HT-29 (cell line): ENCODE measurements around the gene TPK1. TPM values are rescaled to one million over a fixed set of nuclear protein-coding genes. Genes with fewer than 3 reads are reported as not detected.
"Not testable (repeated sequence)": the region's sequence is repeated elsewhere in the genome, so short reads cannot be mapped to it uniquely, and the experiment has no call there.

Experiments used
- DNase-seq: peaks from one replicate; pipeline ENCODE4 v3.0.0-alpha.2; 2015; ENCODE audit warnings: low spot score
- total RNA-seq: library from RNA; depleted of rRNA; stranded (reverse); fragments of >200 nt; shearing (Covaris generic); gene quantifications from 2 replicates; pipeline ENCODE4 v1.2.3, GENCODE V29; 2014

Gene TPK1
- total RNA-seq, 1 experiment from 2014 or later = 1.4 TPM

DNA sequence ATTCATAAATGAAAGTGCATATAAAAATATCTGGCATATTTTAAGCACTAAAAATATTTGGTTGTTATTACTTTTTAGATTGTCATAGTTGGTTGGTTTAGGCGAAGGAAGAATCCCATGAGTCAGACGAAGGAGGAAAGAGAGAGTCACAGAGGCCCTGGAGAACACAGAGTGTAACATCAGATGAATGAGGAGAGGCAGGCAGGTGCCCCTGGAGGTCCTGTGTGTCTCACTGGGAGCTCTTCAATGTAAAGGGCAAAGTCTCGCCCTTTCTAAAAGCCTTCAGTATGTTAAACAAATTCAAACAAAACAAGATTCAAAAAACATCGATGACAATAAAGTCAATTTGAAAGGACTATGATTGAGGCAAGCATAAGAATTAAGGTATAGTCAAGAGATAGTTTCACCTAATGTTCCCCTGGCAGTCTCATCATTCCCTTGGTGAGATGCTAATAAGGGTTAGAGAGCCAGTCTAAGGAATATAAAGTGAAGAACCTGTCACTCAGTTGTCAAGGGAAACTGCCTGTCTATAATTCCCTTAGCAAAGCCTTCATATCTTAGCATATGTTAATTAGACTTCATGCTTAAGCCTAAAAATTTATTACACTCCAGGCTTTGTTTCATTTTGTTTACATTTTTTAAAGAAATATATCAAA lies 194.3 kb downstream of the TPK1 start:
- no peak for DNase-seq

DNA sequence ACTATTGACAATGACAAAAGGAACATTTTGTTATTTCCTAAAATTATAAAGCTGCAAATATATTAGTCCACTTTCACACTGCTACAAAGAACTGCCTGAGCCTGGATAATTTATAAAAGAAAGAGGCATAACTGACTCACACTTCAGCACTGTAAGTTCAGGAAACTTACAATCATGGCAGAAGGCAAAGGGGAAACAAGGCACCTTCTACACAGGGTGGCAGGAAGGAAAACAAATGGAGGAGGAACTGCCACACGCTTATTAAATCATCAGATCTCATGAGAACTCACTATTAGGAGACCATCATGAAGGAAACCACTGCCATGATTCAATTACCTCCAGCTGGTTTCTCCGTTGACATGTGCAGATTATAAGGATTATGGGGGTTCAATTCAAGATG lies 203.1 kb downstream of the TPK1 start:
- no peak for DNase-seq

DNA sequence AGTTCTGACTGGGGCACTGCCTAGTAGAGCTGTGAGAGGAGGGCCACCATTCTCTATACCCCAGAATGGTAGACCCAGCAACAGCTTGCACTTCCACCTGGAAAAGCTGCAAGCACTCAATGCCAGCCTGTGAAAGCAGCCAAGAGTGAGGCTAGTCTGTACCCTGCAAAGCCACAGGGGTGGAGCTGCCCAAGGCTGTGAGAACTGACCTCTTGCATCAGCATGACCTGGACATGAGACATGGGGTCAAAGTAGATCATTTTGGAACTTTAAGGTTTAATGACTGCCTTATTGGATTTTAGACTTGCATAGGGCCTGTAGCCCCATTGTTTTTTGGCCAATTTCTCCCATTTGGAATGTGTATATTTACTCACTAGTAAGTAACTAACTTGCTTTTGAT lies 206.3 kb downstream of the TPK1 start:
- no peak for DNase-seq

DNA sequence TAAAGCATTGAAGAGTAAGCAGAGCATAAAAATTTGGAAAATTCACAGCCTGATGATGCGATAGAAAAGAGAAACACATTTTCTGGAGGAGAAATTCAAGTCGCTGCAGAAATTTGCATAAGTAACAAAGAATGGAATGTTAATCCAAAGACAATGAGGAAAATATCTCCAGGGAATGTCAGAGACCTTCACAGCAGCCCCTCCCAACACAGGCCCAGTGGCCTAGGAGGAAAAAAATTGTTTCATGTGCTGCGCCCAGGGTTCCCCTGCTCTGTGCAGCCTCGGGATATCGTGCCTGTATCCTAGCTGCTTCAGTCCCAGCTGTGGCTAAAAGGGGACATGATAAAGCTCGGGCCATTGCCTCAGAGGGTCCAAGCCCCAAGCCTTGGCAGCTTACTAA lies 206.8 kb downstream of the TPK1 start:
- DNase-seq = no peak

DNA sequence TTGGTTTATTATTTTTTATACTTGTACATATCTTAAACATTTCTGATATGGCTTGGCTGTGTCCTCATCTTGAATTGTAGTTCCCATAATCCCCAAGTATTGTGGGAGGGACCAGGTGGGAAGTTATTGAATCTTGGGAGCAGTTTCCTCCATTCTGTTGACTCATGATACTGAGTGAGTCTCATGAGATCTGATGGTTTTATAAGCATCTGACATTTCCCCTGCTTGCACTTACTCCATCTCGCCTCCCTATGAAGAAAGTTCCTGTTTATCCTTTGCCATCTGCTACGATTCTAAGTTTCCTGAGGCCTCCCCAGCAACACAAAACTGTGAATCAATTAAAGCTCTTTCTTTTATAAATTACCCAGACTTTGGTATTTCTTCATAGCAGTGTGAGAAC lies 207.7 kb downstream of the TPK1 start:
- no peak for DNase-seq

DNA sequence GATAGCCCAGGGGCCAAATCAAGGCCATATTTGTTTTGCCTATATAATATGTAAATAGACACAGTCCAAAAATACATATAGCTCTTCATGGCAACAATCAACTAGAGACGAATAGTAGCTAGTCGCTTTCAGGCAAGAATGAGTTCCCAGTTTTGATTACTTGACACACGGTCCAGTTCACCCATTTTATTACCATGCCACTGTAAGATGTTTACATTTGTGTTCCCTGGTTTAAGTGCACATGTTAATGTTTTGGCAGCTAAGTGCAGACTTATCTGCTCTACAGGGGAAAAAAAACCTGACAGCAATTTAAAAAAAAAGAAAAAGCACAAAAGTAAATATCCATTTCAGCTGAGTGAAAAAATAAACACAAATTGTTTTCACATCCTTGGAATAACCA lies 213.1 kb downstream of the TPK1 start:
- no peak for DNase-seq

DNA sequence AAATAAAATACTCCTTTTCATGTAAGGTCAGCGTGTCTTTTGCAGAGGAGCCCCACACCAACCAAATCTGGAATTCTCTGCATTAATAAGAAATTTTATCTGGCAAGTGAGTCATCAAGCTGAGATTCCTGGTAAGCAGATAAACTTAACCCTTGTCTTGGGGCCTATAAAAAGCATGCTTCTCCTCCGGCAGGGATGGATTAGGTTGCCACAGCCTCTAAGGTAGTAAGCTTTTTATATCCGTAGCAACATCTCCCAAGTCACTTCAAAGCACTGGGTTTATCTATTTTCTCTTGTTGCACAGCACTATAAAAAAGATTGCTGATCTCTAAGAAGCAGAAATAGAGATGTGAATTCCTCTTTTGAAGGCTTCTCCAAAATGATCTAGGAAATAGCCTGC lies 229.6 kb downstream of the TPK1 start:
- DNase-seq = no peak

DNA sequence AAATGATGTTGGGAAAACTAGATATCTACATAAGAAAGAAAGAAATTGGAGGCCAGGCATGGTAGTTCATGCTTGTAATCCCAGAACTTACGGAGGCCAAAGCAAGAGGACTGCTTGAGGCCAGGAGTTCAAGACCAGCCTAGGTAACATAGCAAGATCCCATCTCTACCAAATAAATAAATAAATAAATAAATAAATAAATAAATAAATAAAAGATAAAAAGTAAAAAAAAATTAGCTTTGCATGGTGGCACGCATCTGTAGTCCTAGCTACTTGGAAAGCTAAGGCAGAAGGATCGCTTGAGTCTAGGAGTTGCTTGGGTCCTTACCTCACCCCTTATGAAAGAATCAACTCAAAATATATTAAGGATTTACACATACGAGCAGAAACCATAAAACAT lies 238.9 kb downstream of the TPK1 start:
- DNase-seq = no peak

DNA sequence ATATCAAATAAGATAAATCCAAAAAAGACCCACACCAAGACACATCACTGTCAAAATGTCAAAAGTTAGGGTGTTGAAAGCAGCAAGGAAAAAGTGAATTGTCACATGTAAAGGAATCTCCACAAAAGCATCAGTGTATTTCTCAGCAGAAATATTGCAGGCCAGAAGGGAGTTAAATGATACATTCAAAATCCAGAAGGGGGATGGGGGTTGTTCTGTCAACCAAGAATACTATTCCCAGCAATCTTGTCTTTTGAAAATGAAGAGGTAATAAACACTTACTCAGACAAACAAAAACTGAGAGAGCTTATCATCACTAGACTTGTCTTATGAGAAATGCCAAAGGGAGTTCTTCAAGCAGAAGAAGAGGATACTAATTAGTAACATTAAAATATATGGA lies 241.3 kb downstream of the TPK1 start:
- DNase-seq = no peak

DNA sequence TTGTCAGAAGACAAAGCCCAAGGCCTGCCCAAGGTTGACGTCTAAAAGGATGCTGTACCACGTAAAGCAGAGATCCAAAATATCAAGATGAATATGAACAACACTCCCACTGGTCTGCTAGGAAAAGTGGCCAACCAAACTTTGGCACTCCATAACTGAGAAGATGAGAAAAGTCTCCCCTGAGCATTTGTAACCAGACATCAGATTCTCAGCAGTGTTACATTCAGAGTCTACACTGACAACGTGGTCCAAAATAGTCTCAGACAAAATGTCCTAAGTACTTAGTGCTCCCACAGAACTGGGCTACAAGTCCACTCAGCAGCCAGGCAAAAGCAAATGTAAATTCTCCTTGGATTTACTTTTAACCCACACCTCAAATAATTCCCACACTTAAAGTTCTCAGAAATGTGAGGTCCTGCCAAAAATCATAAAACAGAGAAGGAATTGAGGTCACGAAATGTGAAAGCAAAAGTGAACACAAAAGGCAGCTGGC lies 247.2 kb downstream of the TPK1 start:
- DNase-seq = no peak

DNA sequence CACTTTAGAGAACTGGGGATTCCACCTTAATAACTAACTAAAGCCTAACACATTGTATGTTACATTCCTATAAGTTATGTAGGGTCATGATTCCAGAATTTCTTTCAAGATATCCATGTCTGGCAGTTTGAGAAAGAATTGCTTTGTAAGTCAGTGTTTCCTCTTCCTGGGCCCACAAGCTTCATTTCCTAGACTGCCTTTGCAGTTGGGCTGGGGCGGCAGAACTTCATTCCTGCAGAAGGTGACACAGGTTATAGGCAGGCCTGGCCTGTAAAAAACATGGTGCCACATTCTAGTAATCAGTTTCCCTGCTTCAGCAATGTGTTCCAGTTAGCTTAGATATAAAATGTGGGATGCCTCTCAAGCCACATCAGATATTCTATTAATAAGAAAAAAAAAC lies 248.2 kb downstream of the TPK1 start:
- DNase-seq = no peak

DNA sequence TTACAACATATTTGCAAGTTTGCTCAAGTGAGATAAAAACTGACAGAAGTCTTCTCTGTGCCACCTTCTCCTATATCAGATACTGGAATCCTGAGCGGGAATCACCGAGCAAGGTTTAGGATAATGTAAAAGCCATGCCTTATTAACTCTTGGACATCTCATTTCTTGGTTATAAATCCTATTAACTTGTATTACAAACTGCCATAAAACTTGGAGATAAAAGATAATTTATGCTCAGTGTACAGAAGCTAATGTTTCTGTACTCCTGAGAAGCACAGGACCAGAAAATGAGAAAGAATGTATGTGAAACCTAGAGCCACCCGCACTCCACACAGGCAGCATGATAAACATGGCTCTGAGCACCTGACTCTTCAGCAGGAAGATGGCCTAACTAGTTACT lies 251.1 kb downstream of the TPK1 start:
- no peak for DNase-seq

DNA sequence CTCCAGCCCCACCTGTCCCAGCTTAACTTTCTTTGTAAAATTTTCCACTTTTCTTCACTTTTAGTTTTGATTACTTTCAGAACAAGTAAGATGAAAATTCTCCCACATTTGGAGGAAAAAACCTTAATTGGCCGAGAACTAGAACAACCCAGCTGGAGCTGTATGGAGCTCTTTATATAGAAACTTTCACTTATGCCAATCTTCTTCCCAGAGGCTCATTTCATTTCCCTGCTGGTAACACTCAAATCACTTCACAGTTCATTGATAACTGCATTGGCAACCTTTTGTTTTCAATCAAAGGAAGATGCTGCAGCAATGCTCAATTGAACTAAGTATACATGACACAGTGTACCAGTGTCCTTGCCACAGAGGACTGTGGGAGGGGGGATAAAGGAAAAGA lies 256.2 kb downstream of the TPK1 start:
- no peak for DNase-seq

DNA sequence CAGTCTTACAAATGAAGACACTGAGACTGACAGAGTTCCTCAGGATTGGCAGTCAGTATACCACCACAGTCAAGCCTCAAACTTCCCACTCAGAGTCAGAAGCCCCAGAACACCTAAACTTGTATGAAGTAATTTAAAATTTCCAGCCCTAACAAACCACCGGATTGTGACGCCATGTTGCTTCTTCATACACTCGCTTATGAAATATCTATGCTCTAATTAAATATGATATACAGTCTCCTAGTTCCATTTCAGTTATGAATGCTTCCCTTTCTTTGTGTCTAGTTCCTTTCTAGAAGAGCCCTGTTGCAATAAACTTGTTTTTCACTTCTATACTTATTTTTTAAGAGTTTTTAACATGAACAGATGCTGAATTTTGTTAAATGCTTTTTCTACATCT lies 260.4 kb downstream of the TPK1 start:
- DNase-seq = no peak

DNA sequence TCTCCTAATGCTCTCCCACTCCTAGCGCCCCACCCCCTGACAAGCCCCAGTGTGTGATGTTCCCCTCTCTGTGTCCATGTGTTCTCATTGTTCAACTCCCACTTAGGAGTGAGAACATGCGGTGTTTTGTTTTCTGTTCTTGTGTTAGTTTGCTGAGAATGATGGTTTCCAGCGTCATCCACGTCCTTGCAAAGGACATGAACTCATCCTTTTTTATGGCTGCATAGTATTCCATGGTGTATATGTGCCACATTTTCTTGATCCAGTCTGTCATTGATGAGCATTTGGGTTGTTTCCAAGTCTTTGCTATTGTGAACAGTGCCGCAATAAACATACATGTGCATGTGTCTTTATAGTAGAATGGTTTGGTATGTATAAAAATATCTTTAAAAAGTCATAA lies 261.1 kb downstream of the TPK1 start:
- not testable (repeated sequence) for DNase-seq

DNA sequence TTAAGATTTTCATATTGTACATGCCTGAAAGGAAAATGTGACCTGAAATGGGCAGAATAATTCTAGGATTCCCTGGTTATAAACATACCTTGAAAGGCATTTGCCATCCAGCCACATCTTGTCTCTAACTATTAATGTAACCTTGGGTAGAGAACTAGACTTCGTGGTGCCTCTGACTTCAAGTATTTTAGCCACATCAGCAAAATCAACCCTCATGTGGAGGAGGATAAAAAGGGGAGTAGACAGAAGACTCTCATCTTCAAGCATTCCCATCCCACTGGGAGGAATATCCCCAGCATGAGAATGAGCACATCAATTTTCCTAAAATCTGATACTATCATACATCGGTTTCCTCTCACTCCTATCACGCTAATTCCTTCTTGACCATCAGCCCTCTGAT lies 267.6 kb downstream of the TPK1 start:
- no peak for DNase-seq

DNA sequence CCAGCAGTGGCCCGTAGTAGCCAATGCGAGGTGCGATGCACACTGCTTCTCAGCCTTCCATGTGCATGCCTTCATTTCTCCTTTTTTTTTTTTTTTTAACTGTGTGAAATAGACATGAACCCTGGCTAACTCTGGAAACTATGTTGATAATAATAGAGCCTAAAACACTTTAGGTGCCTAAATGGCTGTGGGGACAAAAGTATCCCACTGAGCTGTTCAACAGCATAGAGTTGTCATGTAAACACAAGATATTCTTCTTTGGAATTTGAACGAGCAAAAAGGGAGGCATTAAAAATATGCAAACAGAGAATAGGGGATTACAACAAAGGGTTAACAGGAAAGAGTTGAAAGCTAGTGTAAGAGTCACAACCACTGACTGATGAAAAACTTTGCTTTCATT lies 270.3 kb downstream of the TPK1 start:
- no peak for DNase-seq

DNA sequence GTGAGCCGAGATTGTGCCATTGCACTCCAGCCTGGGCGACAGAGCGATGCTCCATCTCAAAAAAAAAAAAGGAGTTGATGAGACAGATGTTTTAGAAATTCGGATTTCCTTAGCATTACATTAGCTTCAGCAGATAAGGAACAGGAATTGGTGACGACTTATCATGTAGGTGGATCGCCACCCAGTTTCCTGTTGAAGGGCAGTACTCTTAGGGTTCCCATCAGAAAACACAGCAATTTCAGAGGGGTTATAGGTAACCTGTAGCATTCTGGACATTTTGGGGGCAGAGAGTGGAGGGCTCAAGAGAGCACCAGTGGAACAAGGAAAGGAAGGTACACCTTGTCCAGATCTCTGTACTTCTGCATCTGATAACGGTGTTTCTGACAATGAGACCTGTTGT lies 286.0 kb downstream of the TPK1 start:
- DNase-seq = no peak

DNA sequence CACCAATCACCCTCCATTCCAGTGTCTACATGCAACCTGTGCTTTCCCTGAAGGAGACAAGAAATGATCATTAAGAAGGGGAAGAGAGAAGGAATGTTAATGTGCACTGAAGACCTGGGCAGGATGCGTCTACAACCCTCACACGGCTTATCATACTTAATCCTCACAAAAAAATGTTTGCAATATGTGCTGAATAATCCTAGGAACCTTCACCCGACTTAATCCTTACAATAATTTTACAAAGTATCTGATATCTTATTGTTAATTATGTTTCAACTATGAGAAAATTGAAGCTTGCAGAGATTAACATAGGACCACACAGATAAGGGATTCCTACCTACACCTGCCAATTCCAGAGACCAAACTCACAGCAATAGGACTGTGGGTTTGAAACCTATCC lies 287.3 kb downstream of the TPK1 start:
- DNase-seq = no peak

DNA sequence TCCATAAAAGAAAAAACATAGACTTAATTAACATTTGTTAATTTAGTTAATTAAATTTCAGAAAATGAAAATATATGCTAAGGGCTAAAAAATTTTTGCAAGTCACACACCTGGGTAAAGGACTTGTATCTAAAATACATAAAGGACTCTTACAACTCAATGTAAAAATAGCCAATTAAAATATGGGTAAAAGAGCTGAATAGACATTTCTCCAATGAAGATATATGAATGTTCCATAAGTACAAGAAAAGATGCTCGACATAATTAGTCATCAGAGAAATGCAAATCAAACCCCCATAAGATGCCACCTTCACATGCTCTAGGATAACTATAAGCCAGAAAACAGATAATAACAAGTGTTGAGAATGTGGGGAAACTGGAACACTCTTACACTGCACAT lies 288.0 kb downstream of the TPK1 start:
- DNase-seq = no peak

DNA sequence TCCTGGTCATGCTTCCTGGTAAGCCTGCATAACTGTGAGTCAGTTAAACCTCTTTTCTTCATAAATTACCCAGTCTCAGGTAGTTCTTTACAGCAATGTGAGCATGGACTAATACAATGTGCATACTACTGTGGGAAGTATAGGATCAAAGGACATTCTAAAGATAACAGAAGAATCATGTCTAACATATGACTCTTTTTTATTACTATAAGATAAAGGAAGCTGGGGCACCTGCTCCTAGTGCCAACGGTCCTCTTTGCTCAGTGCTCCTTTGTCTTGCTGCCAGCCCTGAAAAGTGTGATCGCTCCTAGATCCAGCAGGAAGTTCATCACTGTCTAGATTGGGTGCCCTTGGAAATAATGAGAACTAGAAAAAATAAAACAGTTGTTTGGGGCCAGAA lies 289.1 kb downstream of the TPK1 start:
- no peak for DNase-seq

DNA sequence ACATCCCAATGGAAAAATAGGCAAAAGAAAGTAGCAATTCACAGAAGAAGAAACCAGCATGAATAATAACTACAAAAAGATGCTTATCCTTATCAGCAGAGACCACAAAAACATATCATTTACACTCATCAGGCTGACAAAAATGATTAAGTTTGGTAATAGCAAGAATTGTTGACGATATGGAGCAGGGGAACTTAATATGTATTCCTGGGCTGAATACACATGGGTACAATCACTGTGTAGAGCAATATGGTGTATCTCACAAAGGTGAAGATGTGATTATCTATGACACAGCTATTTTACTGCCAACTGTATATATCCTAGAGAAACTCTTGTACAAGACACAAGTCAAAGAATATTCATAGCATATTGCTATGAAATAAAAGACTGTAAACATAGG lies 290.5 kb downstream of the TPK1 start:
- no peak for DNase-seq

DNA sequence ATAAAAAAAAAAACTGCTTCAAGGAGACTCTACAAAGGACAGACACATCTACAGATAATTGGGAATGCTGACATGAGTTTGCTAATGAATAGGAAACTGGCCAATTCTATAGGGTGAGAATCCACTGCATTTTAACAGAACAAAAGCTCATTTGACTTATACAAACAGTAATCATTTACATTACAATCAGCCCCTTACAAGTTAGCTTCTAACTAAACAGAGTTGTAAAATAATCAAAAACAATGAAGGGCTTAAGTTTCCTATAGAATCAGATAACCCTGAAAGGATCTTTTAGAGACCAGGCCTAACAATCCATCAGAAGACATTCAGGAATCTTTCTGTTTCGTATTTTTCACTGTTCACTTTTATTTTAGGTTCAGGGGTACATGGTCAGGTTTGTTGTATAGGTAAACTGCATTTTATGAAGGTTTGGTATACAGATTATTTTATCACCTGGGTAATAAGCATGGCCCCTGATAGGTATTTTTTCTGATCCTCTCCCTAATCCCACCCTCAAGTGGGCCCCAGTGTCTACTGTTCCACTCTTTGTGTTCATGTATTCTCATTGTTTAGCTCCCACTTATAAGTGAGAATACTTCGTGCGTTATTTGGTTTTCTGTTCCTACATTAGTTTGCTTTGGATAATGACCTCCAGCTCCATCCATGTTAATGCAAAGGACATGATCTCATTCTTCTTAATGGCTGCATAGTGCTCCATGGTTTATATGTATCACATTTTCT lies 301.0 kb downstream of the TPK1 start:
- DNase-seq = no peak

DNA sequence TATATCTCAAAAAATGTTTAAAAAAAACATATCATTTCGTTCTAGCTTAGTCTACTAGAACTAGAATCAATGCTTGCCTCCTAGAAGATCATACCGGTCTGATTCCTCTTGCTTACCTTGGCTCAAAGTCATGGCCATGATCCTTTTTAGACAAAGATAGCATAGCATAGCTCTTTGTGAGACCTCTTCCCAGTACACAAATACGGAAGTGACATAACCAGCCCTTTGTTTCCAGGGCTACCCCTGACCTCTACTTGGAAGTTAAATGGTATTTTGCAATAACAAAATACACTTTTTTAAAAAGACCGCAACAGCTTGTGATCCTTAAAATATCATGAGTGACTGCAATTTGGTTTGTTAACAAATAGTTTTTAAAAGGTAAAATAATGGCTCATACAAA lies 301.7 kb downstream of the TPK1 start:
- no peak for DNase-seq
